K562 (cell line): ENCODE measurements around the gene METTL15. TPM values are rescaled to one million over a fixed set of nuclear protein-coding genes. Genes with fewer than 3 reads are reported as not detected.

Experiments
- ATAC-seq: fragments of 200-7000 bp; cut with Tn5 transposase; 3 replicates; pipeline ENCODE4 v1.9.1; 2020; ENCODE audit warnings: moderate library complexity
- BruUV-seq: library from RNA; stranded (reverse); fragments of 400-500 nt; replicated peaks from 2 replicates; lab custom pipeline; 2021; lab: Mats Ljungman, UMichigan
- CTCF ChIA-PET: fragments of 300-600 bp; formaldehyde crosslinking; extraction: SDS; loops from one replicate; lab custom pipeline; 2021; ENCODE audit warnings: low intra/inter-chr PET ratio; lab: Yijun Ruan, JAX
- POLR2A ChIA-PET: fragments of 300-600, 350-650 bp; sonication (Branson Sonifier 250); formaldehyde crosslinking; extraction: SDS; loops from one replicate; lab custom pipeline; 2021; ENCODE audit warnings: antibody characterized with exemption, inconsistent platforms; lab: Yijun Ruan, JAX
- DNase-seq, 4 experiments: peaks; one replicate each; pipeline versions ENCODE4 v3.0.0 to v3.0.0-alpha.2; 2011 to 2018; ENCODE audit warnings: low spot score in 3 of 4, mixed read lengths in 3 of 4; ENCODE audit errors: extremely low read depth in 1 of 4
- FAIRE-seq: peaks from 2 replicates; lab custom pipeline; 2011; peaks lifted over from hg19 to GRCh38; lab: Jason Lieb, UNC
- H2AFZ ChIP-seq: 2 replicates; pipeline ENCODE4 v1.6.0; 2011; ENCODE audit warnings: low read depth, low read length, control low read depth, inconsistent platforms
- H3K27ac ChIP-seq: fragments of 200-600 bp; 3 replicates; pipeline ENCODE4 v1.8.0; 2011; ENCODE audit warnings: low read depth, mild to moderate bottlenecking, control low read depth, inconsistent platforms, low read length, moderate library complexity, mixed read lengths; ENCODE audit errors: extremely low read depth
- H3K27me3 ChIP-seq, 2 experiments: fragments of 300-600 bp in 1 of 2; 2 replicates in 1 of 2; 3 replicates in 1 of 2; pipeline versions ENCODE4 v1.6.0 to v1.8.0; 2011; ENCODE audit warnings: inconsistent platforms in 2 of 2, low read length in 2 of 2, mild to moderate bottlenecking in 1 of 2, mixed read lengths in 1 of 2, moderate library complexity in 1 of 2; ENCODE audit not compliant: control insufficient read depth in 2 of 2, insufficient read depth in 2 of 2
- H3K36me3 ChIP-seq: fragments of 300-600 bp; 3 replicates; pipeline ENCODE4 v1.8.0; 2011; ENCODE audit warnings: mild to moderate bottlenecking, low read length, inconsistent platforms; ENCODE audit not compliant: control insufficient read depth, insufficient read depth
- H3K4me1 ChIP-seq, 2 experiments: fragments of 200-600 bp in 1 of 2; replicated peaks in 1 of 2; 2 replicates in 1 of 2; 3 replicates in 1 of 2; pipeline versions ENCODE4 v1.5.1 to v1.8.0; 2011; ENCODE audit warnings: inconsistent platforms in 2 of 2, low read length in 2 of 2, mild to moderate bottlenecking in 1 of 2, mixed read lengths in 1 of 2, moderate library complexity in 1 of 2; ENCODE audit not compliant: control insufficient read depth in 2 of 2, insufficient read depth in 2 of 2
- H3K4me2 ChIP-seq: 2 replicates; pipeline ENCODE4 v1.6.1; 2011; ENCODE audit warnings: low read length, control low read depth, inconsistent platforms, mixed read lengths; ENCODE audit not compliant: insufficient read depth
- H3K4me3 ChIP-seq: fragments of 200-600 bp; sonication (generic), shearing (Covaris generic); 2 replicates; pipeline ENCODE4 v1.5.1; 2016; ENCODE audit warnings: control low read depth, inconsistent platforms
- H3K79me2 ChIP-seq: fragments of 200-600 bp; 3 replicates; pipeline ENCODE4 v1.8.0; 2011; ENCODE audit warnings: low read length, inconsistent platforms; ENCODE audit not compliant: control insufficient read depth, insufficient read depth
- H3K9ac ChIP-seq, 2 experiments: 2 replicates each; pipeline versions ENCODE4 v1.6.0 to v1.6.1; 2011; ENCODE audit warnings: low read depth in 2 of 2, low read length in 2 of 2, control low read depth in 1 of 2, inconsistent platforms in 1 of 2, mild to moderate bottlenecking in 1 of 2, mixed read lengths in 1 of 2; ENCODE audit not compliant: insufficient read depth in 1 of 2
- H3K9me1 ChIP-seq: one replicate; pipeline ENCODE4 v1.6.0; 2011; ENCODE audit warnings: inconsistent platforms, mild to moderate bottlenecking, low read length, moderate library complexity; ENCODE audit not compliant: control insufficient read depth, insufficient read depth
- H3K9me3 ChIP-seq: replicated peaks from 2 replicates; pipeline ENCODE4 v1.5.1; 2011; ENCODE audit warnings: low read depth, low read length, inconsistent platforms; ENCODE audit not compliant: control insufficient read depth, insufficient read depth
- H4K20me1 ChIP-seq: replicated peaks from 2 replicates; pipeline ENCODE4 v1.6.1; 2011; ENCODE audit warnings: low read length, inconsistent platforms, mixed read lengths; ENCODE audit not compliant: control insufficient read depth, insufficient read depth
- AFF1 ChIP-seq, 2 experiments: fragments of 450-650 bp; IDR thresholded peaks; 2 replicates each; pipeline ENCODE4 v1.6.1; 2018; ENCODE audit warnings: mild to moderate bottlenecking in 2 of 2, low read depth in 1 of 2; ENCODE audit not compliant: partially characterized antibody in 2 of 2
- JUND ChIP-seq, 2 experiments: IDR thresholded peaks; 2 replicates in 1 of 2; 3 replicates in 1 of 2; pipeline ENCODE4 v1.6.1; 2011; ENCODE audit warnings: borderline replicate concordance in 2 of 2, low read depth in 2 of 2, low read length in 2 of 2, improper control_type of control experiment in 1 of 2, missing biosample characterization in 1 of 2, missing genetic modification characterization in 1 of 2, missing genetic modification reagents in 1 of 2
- NCOA1 ChIP-seq: fragments of 450-650 bp; IDR thresholded peaks from 2 replicates; pipeline ENCODE4 v1.6.1; 2016; ENCODE audit warnings: low read depth
- SRF ChIP-seq, 2 experiments: fragments of 250-450, 450-650 bp in 1 of 2; sonication (Bioruptor Pico) in 1 of 2; sonication (generic) in 1 of 2; formaldehyde crosslinking; IDR thresholded peaks; 2 replicates each; pipeline versions ENCODE4 v1.5.0 to v1.5.1; 2020 to 2022; ENCODE audit warnings: mild to moderate bottlenecking in 1 of 2, missing genetic modification reagents in 1 of 2
- WGBS: fragments of 100-300 bp; shearing (Covaris generic); methylation state at CpG from one replicate; pipeline ENCODE4 v1.1.6; 2016; ENCODE audit warnings: low coverage, mixed read lengths; ENCODE audit not compliant: insufficient coverage; ENCODE audit errors: missing lambda C conversion rate; 5-methylcytosine and 5-hydroxymethylcytosine counted together
- in situ Hi-C: fragments of 300-500 bp; cut with MboI; formaldehyde crosslinking; loops from 4 replicates; pipeline ENCODE4 v1.15.0; 2018; ENCODE audit warnings: inconsistent platforms, mixed read lengths
- intact Hi-C: fragments of 100-400 bp; cut with micrococcal nuclease; formaldehyde crosslinking; loops from 2 replicates; pipeline ENCODE4 v1.14.2; 2022
- polyA plus RNA-seq, 8 experiments: library from polyadenylated mRNA; depleted of rRNA in 4 of 8; stranded (reverse) in 5 of 8; unstranded in 3 of 8; fragments of >200 nt; fragmentation: Nextera tagmentation in 2 of 8; fragmentation: Illumina TruSeq in 1 of 8; extraction: Ambion mirVana in 2 of 8; extraction: Trizol in 1 of 8; gene quantifications; 2 replicates each; pipeline versions ENCODE4 v1.2.1 to v1.2.3, GENCODE V29; 2011 to 2014; ENCODE audit warnings: inconsistent platforms in 1 of 8, missing spikeins in 1 of 8
- total RNA-seq, 7 experiments: library from RNA; depleted of rRNA in 6 of 7; stranded (reverse); fragments of >200 nt in 6 of 7; fragmentation: Illumina TruSeq in 2 of 7; extraction: Trizol in 2 of 7; gene quantifications; 2 replicates each; pipeline versions ENCODE4 v1.2.1 to v1.2.3, GENCODE V29; 2011 to 2021; ENCODE audit warnings: low replicate concordance in 1 of 7
- TF ChIP-seq, protein P1 (sequence below), 2 experiments: fragments of 450-650 bp; IDR thresholded peaks; 2 replicates each; pipeline ENCODE4 v1.6.1; 2016
- TF ChIP-seq, protein P2 (sequence below): sonication (generic); formaldehyde crosslinking; IDR thresholded peaks from 2 replicates; pipeline ENCODE4 v1.8.1; 2023; ENCODE audit warnings: missing genetic modification reagents, mild to moderate bottlenecking, borderline replicate concordance

Gene METTL15
- total and polyA plus RNA-seq, 9 of the 15 experiments (the other 6 are each of a cell fraction or from before 2014, with no cell fraction given): 10.7 to 21.7 (median 15.9) TPM

DNA sequence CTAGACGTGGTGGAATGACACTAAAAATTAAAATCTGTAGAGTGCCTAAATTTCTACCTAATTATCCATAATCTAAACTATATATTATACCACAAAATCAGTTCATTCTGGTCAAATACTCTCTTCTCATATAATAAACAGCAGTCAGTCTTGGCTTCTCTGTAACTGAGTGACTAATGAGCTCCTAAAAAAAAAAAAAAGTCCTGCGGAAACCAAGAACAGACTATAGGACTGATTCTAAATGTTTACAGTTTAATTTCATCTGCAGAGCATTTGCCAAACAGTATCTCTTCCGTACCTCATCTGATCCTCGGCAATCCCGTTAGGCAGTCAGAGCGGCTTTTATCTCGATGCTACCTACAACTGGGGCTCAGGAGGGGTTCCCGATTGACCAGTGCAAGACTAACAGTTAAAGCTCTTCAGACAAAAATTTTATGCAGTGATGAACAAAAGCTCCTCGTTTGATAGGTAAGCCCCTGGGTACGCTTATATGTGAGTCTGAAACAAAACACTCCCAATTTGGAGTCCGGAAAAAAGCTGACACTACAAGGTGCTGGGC is 918 bp upstream of the METTL15 start (continued):
- TF ChIP-seq, protein P1, sequence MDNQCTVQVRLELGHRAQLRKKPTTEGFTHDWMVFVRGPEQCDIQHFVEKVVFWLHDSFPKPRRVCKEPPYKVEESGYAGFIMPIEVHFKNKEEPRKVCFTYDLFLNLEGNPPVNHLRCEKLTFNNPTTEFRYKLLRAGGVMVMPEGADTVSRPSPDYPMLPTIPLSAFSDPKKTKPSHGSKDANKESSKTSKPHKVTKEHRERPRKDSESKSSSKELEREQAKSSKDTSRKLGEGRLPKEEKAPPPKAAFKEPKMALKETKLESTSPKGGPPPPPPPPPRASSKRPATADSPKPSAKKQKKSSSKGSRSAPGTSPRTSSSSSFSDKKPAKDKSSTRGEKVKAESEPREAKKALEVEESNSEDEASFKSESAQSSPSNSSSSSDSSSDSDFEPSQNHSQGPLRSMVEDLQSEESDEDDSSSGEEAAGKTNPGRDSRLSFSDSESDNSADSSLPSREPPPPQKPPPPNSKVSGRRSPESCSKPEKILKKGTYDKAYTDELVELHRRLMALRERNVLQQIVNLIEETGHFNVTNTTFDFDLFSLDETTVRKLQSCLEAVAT (IDR thresholded peaks at IDR 0.05): 0 out of 4 replicates have a peak, but pooled peaks of 1 of the 2 experiments have one; percentile 11
- peak in 1 of 2 experiments; percentile 27 for TF ChIP-seq AFF1 (IDR thresholded peaks at IDR 0.05; ENCODE audit: low read depth in 1 of 2, partially characterized antibody in 2 of 2)
- TF ChIP-seq, all 486 proteins: peak for 8

DNA sequence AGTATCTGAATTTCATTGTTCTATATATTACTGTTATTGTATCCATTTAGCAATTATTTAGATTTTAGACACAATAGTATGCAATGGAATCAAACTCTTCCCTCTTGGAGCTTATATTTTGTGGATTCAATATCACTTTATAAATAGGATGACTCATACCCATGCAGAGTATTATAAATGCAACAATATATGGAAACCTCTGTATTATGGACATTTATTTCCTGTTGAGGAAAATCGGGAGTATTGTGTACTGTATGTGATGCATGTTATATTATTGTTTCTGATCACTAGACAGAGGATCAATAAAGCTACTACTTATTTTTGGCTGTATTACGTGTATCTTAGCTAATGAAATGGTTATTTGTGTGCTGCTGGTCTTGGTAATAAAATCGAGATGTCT is 770 bp downstream of the METTL15 start:
- Histone ChIP-seq H3K9ac (peak overlapping the region in 1 of 2 experiments; percentile 90; a peak in 2 of 4 replicates), H2AFZ (peak overlapping the region; percentile 87; the same call in 1 of the 2 replicates)
- TF ChIP-seq JUND (IDR thresholded peaks at IDR 0.05; ENCODE audit: borderline replicate concordance, low read depth, low read length) (no peak), JUND (tag; IDR thresholded peaks at IDR 0.05; ENCODE audit: borderline replicate concordance, low read depth, low read length) (peak; percentile 47; the same call in 1 of the 3 replicates), SRF (CRISPR knock-in tag; IDR thresholded peaks at IDR 0.05) (no peak), NCOA1 (no peak)
- TF ChIP-seq, protein P2, sequence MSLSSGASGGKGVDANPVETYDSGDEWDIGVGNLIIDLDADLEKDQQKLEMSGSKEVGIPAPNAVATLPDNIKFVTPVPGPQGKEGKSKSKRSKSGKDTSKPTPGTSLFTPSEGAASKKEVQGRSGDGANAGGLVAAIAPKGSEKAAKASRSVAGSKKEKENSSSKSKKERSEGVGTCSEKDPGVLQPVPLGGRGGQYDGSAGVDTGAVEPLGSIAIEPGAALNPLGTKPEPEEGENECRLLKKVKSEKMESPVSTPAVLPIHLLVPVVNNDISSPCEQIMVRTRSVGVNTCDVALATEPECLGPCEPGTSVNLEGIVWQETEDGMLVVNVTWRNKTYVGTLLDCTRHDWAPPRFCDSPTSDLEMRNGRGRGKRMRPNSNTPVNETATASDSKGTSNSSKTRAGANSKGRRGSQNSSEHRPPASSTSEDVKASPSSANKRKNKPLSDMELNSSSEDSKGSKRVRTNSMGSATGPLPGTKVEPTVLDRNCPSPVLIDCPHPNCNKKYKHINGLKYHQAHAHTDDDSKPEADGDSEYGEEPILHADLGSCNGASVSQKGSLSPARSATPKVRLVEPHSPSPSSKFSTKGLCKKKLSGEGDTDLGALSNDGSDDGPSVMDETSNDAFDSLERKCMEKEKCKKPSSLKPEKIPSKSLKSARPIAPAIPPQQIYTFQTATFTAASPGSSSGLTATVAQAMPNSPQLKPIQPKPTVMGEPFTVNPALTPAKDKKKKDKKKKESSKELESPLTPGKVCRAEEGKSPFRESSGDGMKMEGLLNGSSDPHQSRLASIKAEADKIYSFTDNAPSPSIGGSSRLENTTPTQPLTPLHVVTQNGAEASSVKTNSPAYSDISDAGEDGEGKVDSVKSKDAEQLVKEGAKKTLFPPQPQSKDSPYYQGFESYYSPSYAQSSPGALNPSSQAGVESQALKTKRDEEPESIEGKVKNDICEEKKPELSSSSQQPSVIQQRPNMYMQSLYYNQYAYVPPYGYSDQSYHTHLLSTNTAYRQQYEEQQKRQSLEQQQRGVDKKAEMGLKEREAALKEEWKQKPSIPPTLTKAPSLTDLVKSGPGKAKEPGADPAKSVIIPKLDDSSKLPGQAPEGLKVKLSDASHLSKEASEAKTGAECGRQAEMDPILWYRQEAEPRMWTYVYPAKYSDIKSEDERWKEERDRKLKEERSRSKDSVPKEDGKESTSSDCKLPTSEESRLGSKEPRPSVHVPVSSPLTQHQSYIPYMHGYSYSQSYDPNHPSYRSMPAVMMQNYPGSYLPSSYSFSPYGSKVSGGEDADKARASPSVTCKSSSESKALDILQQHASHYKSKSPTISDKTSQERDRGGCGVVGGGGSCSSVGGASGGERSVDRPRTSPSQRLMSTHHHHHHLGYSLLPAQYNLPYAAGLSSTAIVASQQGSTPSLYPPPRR (CRISPR knock-in tag): no peak

More for the DNA sequence above, 770 bp downstream of the METTL15 start:
- no TSS peak for BruUV-seq
- FAIRE-seq: no peak
- in situ Hi-C loops: no loop called here
- no peaks in the 10 kb centered on the region for H4K20me1 ChIP-seq
- H3K36me3 ChIP-seq: peaks cover 13% of the 10 kb centered on the region
- H3K9me3 ChIP-seq: no peaks in the 10 kb centered on the region
- no peak for DNase-seq
- H3K27ac ChIP-seq: peak overlapping the region; percentile 88
- H3K27me3 ChIP-seq: no peaks in the 10 kb centered on the region
- H3K4me1 ChIP-seq: no peaks in the 10 kb centered on the region; a peak in 3 of 5 replicates
- no peaks in the 10 kb centered on the region for H3K9me1 ChIP-seq
- H3K4me3 ChIP-seq: peak overlapping the region; percentile 78
- CTCF ChIA-PET: no interaction called here
- H3K79me2 ChIP-seq: peaks cover 95% of the 10 kb centered on the region
- 3% methylated on average over 3 of the region's 3 CpGs for WGBS
- intact Hi-C loops: no loop called here
- ATAC-seq: no peak
- H3K4me2 ChIP-seq: peak overlapping the region; percentile 81
- POLR2A ChIA-PET: no interaction called here
